Ramos (cell line): ENCODE measurements around the gene MRPL2.

Experiments
- in situ Hi-C: fragments of 300-500 bp; cut with MboI; formaldehyde crosslinking; loops from one replicate; pipeline ENCODE4 v1.14.3; 2022; ENCODE audit warnings: low sequenced_read_pairs; ENCODE audit not compliant: unreplicated experiment

MRPL2 gene

GRCh38 chr6:43026365-43026764 is 32.9 kb downstream of the MRPL2 start:
- in situ Hi-C loops, result no loop called here

DNA sequence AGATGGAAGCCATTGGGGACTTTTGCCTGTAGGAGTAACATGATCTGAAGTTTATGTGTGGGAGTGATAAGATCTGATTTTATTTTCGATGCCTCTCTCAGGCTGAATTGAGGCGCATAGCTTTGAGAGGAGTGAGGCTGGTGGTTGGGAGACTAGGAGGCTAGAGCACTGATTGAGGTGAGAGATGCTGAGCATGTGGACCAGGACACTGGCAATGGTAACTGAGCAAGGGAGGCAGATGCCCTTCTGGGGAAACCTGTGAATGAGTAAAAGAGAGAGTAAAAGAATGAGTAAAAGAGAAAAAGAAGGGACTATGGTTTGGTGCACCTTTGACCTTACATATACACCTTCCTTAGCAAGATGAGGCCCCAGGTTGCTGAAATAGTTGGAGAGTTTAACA is 34.8 kb downstream of the MRPL2 start:
- in situ Hi-C loops, result no loop called here

DNA sequence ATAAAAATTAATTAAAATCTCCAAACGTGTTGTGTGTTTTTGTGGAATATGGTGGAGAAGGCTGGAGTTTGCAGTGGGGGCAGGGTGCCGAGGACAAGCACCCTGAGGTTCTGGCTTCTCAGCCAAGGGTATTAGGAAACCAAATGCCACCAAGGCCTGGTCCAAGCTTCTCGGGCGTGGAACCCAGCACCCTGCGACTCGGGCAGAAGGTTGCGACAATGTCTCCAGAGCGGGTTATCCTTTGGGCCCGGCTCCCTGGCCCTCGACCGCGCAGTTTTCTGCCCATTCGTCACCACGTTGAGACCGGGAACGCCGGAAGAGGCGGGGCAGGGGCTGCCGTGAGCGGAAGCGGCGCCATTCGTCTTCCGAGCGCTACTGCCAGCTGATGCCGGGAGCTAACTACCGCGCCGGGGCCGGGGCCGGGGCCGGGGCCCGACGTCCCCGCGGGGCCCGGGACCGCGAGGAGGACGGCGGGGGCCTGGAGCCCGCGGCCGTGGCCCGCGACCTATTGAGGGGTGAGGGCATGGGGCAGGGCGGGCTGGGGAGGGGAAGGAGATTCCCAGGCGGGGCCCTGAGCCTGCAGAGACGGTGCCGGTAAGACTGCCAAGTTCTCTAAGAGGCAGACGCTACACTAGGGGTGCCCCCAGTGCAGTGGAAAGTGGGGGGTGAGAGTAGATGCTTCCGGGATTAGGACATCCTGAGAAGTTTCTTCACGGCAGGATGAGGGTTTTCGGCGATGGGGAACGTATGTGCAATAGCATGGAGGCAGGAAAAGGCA is 37.8 kb downstream of the MRPL2 start, which contains the start of gene RRP36:
Gene RRP36, plus strand, starts transcription at position 354 of the 778 bp plus-strand sequence. Its CDS starts 32 bp downstream, at position 386.
- in situ Hi-C loops, result no loop called here

- in situ Hi-C loops, result no loop called here
Observed at GRCh38 chr6:43020847-43021246, 38.4 kb downstream of the MRPL2 start.

- in situ Hi-C loops, result no loop called here
Observed at GRCh38 chr6:43020052-43020705, 39.1 kb downstream of the MRPL2 start.

GRCh38 chr6:43019152-43019551 is 40.1 kb downstream of the MRPL2 start:
- in situ Hi-C loops, result no loop called here

- in situ Hi-C loops, result no loop called here
Observed at GRCh38 chr6:43016943-43017334, 42.3 kb downstream of the MRPL2 start.

GRCh38 chr6:43016176-43016942 is 42.9 kb downstream of the MRPL2 start:
- in situ Hi-C loops, result no loop called here

DNA sequence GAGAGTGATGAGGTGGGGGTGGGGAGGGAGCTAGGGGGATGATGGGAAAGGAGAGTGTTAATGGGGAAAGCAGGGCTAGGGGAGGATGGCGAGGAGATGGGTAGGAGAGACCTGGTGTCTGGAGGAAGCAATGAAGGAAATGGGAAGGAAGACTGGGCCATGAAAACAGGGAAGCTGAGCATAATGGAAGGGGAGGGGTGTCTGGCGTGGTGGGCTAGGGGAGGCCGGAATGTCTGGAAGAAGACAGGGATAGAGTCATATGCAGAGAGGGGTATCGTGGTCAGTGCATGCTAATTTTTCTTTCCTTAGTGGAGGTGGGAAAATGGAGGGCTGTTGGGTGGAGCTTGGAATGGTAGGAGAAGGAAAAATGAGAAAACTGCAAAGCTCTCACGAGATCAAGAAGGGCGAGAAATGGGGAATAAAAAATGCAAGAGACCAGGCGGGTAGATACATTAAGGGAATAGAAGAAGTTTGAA is 44.8 kb downstream of the MRPL2 start:
- in situ Hi-C loops, result no loop called here

DNA sequence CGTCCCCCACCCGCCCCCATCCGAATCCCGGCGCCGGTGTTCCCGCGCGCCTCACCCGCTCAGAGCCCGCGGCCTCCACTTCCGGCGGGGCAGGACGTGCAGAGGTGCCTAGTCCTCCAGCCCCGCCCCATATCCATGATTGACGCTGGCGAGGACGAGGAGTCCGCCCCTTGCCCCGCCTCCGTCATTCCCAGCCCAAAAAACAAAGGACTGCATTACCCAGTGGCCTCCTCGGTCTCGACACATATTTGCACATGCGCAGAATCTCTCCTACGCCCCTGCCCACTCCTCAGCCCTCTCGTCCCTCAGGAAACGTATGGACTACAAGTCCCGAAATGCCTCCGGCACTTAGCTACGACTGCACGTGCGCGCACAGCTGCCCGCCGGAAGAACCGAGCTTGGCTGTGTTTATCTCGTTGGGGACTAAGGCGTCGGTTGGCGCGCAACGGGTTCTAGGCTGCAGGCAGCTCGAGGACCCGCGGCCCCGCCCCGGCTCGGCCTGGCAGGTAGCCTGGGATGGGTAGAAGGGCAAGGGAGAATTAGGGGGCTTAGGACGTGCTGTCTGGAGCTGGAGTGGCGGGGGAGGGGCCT is 45.3 kb downstream of the MRPL2 start, which contains the start of the genes KLHDC3 and MEA1:
Gene KLHDC3, plus strand, starts transcription at position 407 of the 591 bp plus-strand sequence. CDS start 2,944 bp downstream, outside the sequence.
Gene MEA1, minus strand, starts transcription at position 104 of the 591 bp plus-strand sequence. CDS start 133 bp downstream, outside the sequence.
- in situ Hi-C loops, result no loop called here

DNA sequence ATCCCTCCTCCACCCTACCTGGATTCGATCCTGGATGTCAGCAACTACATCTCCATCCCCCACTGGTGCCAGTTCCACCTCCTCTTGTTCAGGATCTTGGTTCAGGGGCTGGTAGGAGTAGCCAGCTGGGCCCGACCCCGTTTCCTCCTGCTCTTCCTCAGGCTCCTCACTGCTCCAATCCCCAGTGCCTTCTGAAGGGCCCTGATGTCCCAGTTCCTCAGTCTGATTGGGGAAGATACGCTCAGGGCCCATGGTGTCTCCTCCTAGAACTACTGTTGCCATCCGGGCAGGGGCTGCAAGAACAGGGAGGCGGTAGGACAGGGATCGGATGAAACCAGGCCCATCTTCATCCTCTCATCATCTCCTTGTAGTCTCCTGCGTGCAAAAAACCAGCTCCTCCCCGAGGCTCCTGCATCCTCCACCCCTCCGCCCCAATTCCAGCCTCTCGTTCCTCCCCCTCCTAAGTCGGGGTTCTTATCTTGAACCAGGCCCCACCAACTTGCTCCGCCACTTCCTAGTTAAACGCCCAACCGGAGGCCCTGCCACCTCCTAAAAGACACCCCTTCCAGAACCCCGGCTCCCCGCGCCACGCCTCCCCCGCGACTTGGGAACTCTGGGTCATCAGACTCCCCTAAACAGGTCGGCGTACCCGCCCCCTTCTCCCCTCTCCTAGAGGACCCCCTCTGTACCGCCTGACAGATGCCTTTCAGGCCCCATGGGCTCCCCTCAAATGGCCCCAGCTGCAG is 46.0 kb downstream of the MRPL2 start:
- in situ Hi-C loops, result no loop called here

DNA sequence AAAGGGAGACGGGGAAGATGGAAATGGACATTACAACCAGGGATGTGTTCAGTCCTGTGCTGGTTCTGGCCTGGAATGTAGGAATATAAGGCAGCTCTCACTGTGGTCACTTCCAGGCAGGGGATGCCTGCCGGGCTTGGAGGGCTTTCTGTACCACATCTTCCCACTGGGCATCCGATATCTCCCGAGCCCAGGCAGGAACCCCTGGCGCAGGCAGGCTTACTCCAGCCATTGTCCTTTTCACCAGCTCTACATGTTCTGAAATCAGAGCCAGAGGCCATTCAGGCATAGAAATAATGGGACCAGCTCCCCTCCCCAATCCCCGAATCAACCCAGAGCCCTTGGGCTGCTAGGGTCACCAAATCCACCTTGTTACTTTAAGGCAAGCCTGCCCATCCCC is 46.9 kb downstream of the MRPL2 start:
- in situ Hi-C loops, result no loop called here

DNA sequence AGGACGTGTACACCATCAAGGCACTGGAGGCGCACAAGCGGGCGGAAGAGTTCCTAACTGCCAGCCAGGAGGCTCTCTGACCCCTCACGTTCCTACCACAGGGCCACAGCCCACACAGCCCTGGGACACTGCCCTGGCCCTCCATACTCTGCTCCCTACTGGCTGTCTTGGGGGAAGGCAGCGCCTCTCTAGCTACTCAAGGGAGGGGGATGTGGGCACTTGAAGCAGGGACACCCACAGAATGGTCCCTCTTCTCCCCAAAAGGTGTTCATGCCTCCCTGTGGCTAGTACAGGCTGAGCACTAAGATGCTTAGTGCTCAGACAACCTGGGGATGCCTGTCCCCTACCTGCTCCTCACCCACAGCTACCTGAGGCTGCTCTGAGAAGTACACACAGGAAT is 48.0 kb downstream of the MRPL2 start:
- in situ Hi-C loops, result no loop called here

- in situ Hi-C loops, result no loop called here
Observed at GRCh38 chr6:43009124-43009523, 50.1 kb downstream of the MRPL2 start.

- in situ Hi-C loops, result no loop called here
Observed at GRCh38 chr6:43007126-43007525, 52.1 kb downstream of the MRPL2 start.

GRCh38 chr6:43006251-43006650 is 53.0 kb downstream of the MRPL2 start:
- in situ Hi-C loops, result no loop called here

- in situ Hi-C loops, result no loop called here
Observed at GRCh38 chr6:43005844-43006243, 53.4 kb downstream of the MRPL2 start.
